ENCODE results near the gene CENPS. TPM values are rescaled to one million over a fixed set of nuclear protein-coding genes. Genes with fewer than 3 reads are reported as not detected.

The CENPS gene
- total and polyA plus RNA-seq, 9 of the 15 experiments (the other 6 are each of a cell fraction or from before 2014, with no cell fraction given): 10.2 to 36.0 (median 26.0) TPM

DNA sequence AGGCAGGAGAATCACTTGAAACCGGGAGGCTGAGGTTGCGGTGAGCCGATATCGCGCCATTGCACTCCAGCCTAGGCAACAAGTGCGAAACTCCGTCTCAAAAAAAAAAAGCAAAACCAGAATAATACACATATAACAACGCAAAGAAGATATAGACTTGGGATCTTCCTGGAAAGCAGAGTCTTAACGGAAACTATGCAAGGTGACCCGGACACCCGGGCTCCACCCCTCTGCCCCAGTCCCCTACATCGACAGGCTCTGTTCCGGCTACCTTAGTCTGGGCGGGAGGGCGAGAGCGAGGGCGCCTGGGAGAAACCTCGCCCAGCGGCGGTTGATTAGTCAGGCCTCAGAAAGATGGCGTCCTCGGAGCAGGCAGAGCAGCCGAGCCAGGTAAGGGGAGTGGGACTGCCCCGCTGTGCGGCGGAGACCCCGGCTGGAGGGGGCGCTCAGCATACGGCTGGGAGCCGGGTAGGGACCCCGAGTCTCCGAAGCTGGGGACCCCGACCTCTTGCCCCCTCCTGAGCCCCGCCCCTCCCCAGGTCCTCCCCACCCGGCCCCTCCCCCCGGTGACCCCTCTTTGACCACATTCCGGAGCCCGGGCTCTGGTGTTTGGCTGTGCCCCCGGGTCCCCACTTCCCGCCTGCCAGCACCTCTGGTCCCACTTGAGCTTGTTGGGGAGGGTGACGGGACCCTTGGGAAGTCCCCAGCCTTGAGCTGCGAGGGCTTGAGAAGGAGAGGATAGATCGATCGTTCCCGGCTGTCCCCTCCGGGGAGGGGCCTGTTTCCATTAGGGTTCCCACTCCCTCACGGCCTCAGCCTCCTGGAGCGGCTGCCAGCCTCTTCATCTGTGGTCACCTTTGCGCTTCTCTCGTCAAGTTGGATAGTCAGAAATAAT is 44.6 kb downstream of the CENPS start, which contains the start of gene PEX14 (continued):
- TF ChIP-seq MAZ (CRISPR knock-in tag; conservative IDR thresholded peaks at IDR 0.05 in 1 of 2, IDR thresholded peaks at IDR 0.05 in 1 of 2): peak; percentile 95
- TF ChIP-seq SRF (CRISPR knock-in tag; IDR thresholded peaks at IDR 0.05): peak in 1 of 2 experiments; percentile 64; a peak in 1 of 4 replicates
- TF ChIP-seq ZNF764 (CRISPR knock-in tag; IDR thresholded peaks at IDR 0.05; ENCODE audit: low read depth): no peak
- TF ChIP-seq SIX5 (IDR thresholded peaks at IDR 0.05; ENCODE audit: borderline replicate concordance in 1 of 2, insufficient read depth in 1 of 2, low read depth in 1 of 2, low read length in 2 of 2): peak in 1 of 2 experiments; percentile 51; a peak in 2 of 4 replicates
- TF ChIP-seq, protein P1, sequence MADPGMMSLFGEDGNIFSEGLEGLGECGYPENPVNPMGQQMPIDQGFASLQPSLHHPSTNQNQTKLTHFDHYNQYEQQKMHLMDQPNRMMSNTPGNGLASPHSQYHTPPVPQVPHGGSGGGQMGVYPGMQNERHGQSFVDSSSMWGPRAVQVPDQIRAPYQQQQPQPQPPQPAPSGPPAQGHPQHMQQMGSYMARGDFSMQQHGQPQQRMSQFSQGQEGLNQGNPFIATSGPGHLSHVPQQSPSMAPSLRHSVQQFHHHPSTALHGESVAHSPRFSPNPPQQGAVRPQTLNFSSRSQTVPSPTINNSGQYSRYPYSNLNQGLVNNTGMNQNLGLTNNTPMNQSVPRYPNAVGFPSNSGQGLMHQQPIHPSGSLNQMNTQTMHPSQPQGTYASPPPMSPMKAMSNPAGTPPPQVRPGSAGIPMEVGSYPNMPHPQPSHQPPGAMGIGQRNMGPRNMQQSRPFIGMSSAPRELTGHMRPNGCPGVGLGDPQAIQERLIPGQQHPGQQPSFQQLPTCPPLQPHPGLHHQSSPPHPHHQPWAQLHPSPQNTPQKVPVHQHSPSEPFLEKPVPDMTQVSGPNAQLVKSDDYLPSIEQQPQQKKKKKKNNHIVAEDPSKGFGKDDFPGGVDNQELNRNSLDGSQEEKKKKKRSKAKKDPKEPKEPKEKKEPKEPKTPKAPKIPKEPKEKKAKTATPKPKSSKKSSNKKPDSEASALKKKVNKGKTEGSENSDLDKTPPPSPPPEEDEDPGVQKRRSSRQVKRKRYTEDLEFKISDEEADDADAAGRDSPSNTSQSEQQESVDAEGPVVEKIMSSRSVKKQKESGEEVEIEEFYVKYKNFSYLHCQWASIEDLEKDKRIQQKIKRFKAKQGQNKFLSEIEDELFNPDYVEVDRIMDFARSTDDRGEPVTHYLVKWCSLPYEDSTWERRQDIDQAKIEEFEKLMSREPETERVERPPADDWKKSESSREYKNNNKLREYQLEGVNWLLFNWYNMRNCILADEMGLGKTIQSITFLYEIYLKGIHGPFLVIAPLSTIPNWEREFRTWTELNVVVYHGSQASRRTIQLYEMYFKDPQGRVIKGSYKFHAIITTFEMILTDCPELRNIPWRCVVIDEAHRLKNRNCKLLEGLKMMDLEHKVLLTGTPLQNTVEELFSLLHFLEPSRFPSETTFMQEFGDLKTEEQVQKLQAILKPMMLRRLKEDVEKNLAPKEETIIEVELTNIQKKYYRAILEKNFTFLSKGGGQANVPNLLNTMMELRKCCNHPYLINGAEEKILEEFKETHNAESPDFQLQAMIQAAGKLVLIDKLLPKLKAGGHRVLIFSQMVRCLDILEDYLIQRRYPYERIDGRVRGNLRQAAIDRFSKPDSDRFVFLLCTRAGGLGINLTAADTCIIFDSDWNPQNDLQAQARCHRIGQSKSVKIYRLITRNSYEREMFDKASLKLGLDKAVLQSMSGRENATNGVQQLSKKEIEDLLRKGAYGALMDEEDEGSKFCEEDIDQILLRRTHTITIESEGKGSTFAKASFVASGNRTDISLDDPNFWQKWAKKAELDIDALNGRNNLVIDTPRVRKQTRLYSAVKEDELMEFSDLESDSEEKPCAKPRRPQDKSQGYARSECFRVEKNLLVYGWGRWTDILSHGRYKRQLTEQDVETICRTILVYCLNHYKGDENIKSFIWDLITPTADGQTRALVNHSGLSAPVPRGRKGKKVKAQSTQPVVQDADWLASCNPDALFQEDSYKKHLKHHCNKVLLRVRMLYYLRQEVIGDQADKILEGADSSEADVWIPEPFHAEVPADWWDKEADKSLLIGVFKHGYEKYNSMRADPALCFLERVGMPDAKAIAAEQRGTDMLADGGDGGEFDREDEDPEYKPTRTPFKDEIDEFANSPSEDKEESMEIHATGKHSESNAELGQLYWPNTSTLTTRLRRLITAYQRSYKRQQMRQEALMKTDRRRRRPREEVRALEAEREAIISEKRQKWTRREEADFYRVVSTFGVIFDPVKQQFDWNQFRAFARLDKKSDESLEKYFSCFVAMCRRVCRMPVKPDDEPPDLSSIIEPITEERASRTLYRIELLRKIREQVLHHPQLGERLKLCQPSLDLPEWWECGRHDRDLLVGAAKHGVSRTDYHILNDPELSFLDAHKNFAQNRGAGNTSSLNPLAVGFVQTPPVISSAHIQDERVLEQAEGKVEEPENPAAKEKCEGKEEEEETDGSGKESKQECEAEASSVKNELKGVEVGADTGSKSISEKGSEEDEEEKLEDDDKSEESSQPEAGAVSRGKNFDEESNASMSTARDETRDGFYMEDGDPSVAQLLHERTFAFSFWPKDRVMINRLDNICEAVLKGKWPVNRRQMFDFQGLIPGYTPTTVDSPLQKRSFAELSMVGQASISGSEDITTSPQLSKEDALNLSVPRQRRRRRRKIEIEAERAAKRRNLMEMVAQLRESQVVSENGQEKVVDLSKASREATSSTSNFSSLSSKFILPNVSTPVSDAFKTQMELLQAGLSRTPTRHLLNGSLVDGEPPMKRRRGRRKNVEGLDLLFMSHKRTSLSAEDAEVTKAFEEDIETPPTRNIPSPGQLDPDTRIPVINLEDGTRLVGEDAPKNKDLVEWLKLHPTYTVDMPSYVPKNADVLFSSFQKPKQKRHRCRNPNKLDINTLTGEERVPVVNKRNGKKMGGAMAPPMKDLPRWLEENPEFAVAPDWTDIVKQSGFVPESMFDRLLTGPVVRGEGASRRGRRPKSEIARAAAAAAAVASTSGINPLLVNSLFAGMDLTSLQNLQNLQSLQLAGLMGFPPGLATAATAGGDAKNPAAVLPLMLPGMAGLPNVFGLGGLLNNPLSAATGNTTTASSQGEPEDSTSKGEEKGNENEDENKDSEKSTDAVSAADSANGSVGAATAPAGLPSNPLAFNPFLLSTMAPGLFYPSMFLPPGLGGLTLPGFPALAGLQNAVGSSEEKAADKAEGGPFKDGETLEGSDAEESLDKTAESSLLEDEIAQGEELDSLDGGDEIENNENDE (IDR thresholded peaks at IDR 0.05; ENCODE audit: low read depth, low read length): no peak
- TF ChIP-seq KAT2B (IDR thresholded peaks at IDR 0.05; ENCODE audit: low read depth, low read length): no peak
- TF ChIP-seq, protein P2, sequence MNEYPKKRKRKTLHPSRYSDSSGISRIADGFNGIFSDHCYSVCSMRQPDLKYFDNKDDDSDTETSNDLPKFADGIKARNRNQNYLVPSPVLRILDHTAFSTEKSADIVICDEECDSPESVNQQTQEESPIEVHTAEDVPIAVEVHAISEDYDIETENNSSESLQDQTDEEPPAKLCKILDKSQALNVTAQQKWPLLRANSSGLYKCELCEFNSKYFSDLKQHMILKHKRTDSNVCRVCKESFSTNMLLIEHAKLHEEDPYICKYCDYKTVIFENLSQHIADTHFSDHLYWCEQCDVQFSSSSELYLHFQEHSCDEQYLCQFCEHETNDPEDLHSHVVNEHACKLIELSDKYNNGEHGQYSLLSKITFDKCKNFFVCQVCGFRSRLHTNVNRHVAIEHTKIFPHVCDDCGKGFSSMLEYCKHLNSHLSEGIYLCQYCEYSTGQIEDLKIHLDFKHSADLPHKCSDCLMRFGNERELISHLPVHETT (CRISPR knock-in tag; conservative IDR thresholded peaks at IDR 0.05 in 1 of 2, IDR thresholded peaks at IDR 0.05 in 1 of 2): peak in 1 of 2 experiments; percentile 87; a peak in 2 of 4 replicates
- TF ChIP-seq TCF7L2 (IDR thresholded peaks at IDR 0.05; ENCODE audit: low read depth, low read length): no peak
- TF ChIP-seq PTBP1 (IDR thresholded peaks at IDR 0.05; ENCODE audit: low read depth, low read length): no peak
- no peak; the same call in 1 of the 2 replicates for TF ChIP-seq ZNF24 (IDR thresholded peaks at IDR 0.05)
- TF ChIP-seq MTA2 (IDR thresholded peaks at IDR 0.05; ENCODE audit: low read depth): no peak
- no peak for TF ChIP-seq ZNF696 (CRISPR knock-in tag; conservative IDR thresholded peaks at IDR 0.05)

Measured in K562 (cell line).